ENCODE results near the gene NALCN.

NALCN gene

GRCh38 chr13:101416181-101417042 is at the start of gene NALCN:
NALCN (minus strand) TSS chr13:101416508; CDS start chr13:101399126, 17,382 bp downstream.
- DNase-seq: no peak

GRCh38 chr13:101465877-101466276 is 49.6 kb upstream of the NALCN start:
- DNase-seq: no peak

- no peak for DNase-seq
Measured at GRCh38 chr13:101457176-101457575, 40.9 kb upstream of the NALCN start.

- no peak for DNase-seq
Measured at GRCh38 chr13:101455863-101456262, 39.6 kb upstream of the NALCN start.

- DNase-seq: no peak
Measured at GRCh38 chr13:101454767-101455166, 38.5 kb upstream of the NALCN start.

GRCh38 chr13:101453784-101454201 is 37.5 kb upstream of the NALCN start:
- no peak for DNase-seq

GRCh38 chr13:101452519-101453485 is 36.5 kb upstream of the NALCN start, which contains the start of gene ITGBL1:
ITGBL1 (plus strand) TSS chr13:101452675; CDS start chr13:101452834, 159 bp downstream.
- no peak for DNase-seq

- DNase-seq: no peak
Measured at GRCh38 chr13:101451641-101452040, 35.3 kb upstream of the NALCN start.

- no peak for DNase-seq
Measured at GRCh38 chr13:101450749-101451130, 34.4 kb upstream of the NALCN start.

GRCh38 chr13:101449790-101450748 is 33.8 kb upstream of the NALCN start:
- DNase-seq: no peak

GRCh38 chr13:101447852-101448251 is 31.5 kb upstream of the NALCN start:
- no peak for DNase-seq

- no peak for DNase-seq
Measured at GRCh38 chr13:101434486-101434885, 18.2 kb upstream of the NALCN start.

GRCh38 chr13:101433895-101434294 is 17.6 kb upstream of the NALCN start:
- DNase-seq: no peak

GRCh38 chr13:101429733-101430132 is 13.4 kb upstream of the NALCN start:
- DNase-seq: no peak

- no peak for DNase-seq
Measured at GRCh38 chr13:101425623-101426022, 9.3 kb upstream of the NALCN start.

GRCh38 chr13:101425156-101425471 is 8.8 kb upstream of the NALCN start:
- no peak for DNase-seq

GRCh38 chr13:101424381-101425155 is 8.3 kb upstream of the NALCN start:
- DNase-seq: no peak

GRCh38 chr13:101423872-101424271 is 7.6 kb upstream of the NALCN start:
- DNase-seq: no peak

GRCh38 chr13:101417501-101417900 is 1.2 kb upstream of the NALCN start:
- DNase-seq: no peak

- DNase-seq: no peak
Measured at GRCh38 chr13:101417043-101417406, 717 bp upstream of the NALCN start.

GRCh38 chr13:101415358-101416174 is 742 bp downstream of the NALCN start:
- DNase-seq: no peak

Measured in activated naive CD4-positive, alpha-beta T cell (primary cell).